WTC11 (cell line): Measurements from ENCODE around the gene CTCFL. TPM values are rescaled to one million over a fixed set of nuclear protein-coding genes. Genes with fewer than 3 reads are reported as not detected.

Experiments used
- ATAC-seq: fragments of 200-7000 bp; cut with Tn5 transposase; 2 replicates; pipeline ENCODE4 v1.10.0; 2021; ENCODE audit warnings: mild to moderate bottlenecking, moderate library complexity
- CTCF ChIA-PET: fragments of 300-600 bp; sonication (Branson Sonifier 250); formaldehyde crosslinking; loops from one replicate; lab custom pipeline; 2021; ENCODE audit warnings: antibody characterized with exemption; lab: Charles Lee
- POLR2A ChIA-PET: fragments of 350-600 bp; sonication (Branson Sonifier 250); formaldehyde crosslinking; loops from one replicate; lab custom pipeline; 2021; ENCODE audit warnings: antibody characterized with exemption; lab: Charles Lee
- DNase-seq: peaks from one replicate; pipeline ENCODE4 v3.0.0; 2021; ENCODE audit warnings: low spot score
- H3K27ac Mint-ChIP-seq: 2 replicates; pipeline ENCODE4 v1.8.0; 2021; ENCODE audit warnings: mixed read lengths
- H3K27me3 Mint-ChIP-seq: 2 replicates; pipeline ENCODE4 v1.8.0; 2021; ENCODE audit warnings: low read depth, mild to moderate bottlenecking, moderate library complexity, mixed read lengths
- H3K36me3 Mint-ChIP-seq: 2 replicates; pipeline ENCODE4 v1.8.0; 2021; ENCODE audit warnings: mixed read lengths
- H3K4me1 Mint-ChIP-seq: 2 replicates; pipeline ENCODE4 v1.8.0; 2022; ENCODE audit warnings: mixed read lengths
- H3K4me3 Mint-ChIP-seq: 2 replicates; pipeline ENCODE4 v1.8.0; 2021; ENCODE audit warnings: mild to moderate bottlenecking, moderate library complexity, mixed read lengths
- H3K9me3 Mint-ChIP-seq: 2 replicates; pipeline ENCODE4 v1.8.0; 2021; ENCODE audit warnings: mixed read lengths
- CREB1 ChIP-seq: sonication (generic); formaldehyde crosslinking; IDR thresholded peaks from 2 replicates; pipeline ENCODE4 v1.8.0; 2023; ENCODE audit warnings: mild to moderate bottlenecking, missing genetic modification reagents
- ETV6 ChIP-seq: sonication (generic); formaldehyde crosslinking; IDR thresholded peaks from 2 replicates; pipeline ENCODE4 v1.8.1; 2022; ENCODE audit warnings: mild to moderate bottlenecking, missing genetic modification reagents
- FOXK1 ChIP-seq: sonication (generic); formaldehyde crosslinking; IDR thresholded peaks from 2 replicates; pipeline ENCODE4 v1.8.0; 2022; ENCODE audit warnings: mild to moderate bottlenecking, moderate library complexity, missing genetic modification reagents
- GTF2I ChIP-seq: fragments of 250-450 bp; sonication (Bioruptor Pico); conservative IDR thresholded peaks from 2 replicates; pipeline ENCODE4 v1.4.0; 2021; ENCODE audit warnings: mild to moderate bottlenecking
- IRF2 ChIP-seq: sonication (generic); formaldehyde crosslinking; IDR thresholded peaks from 2 replicates; pipeline ENCODE4 v1.8.0; 2022; ENCODE audit warnings: low read depth, missing genetic modification reagents, borderline replicate concordance
- JAZF1 ChIP-seq: fragments of 250-450 bp; sonication (Bioruptor Pico); IDR thresholded peaks from 2 replicates; pipeline ENCODE4 v1.9.0; 2021; ENCODE audit warnings: moderate library complexity, mild to moderate bottlenecking, inconsistent platforms
- MXD4 ChIP-seq: fragments of 250-450 bp; sonication (Bioruptor Pico); IDR thresholded peaks from 2 replicates; pipeline ENCODE4 v1.8.0; 2021; ENCODE audit warnings: mild to moderate bottlenecking, moderate library complexity, borderline replicate concordance
- MYBL2 ChIP-seq: sonication (generic); formaldehyde crosslinking; IDR thresholded peaks from 2 replicates; pipeline ENCODE4 v1.8.1; 2023; ENCODE audit warnings: mild to moderate bottlenecking, moderate library complexity, missing genetic modification reagents
- OVOL2 ChIP-seq: fragments of 250-450 bp; sonication (Bioruptor Pico); IDR thresholded peaks from 2 replicates; pipeline ENCODE4 v1.9.0; 2021; ENCODE audit warnings: mild to moderate bottlenecking, borderline replicate concordance
- SOX15 ChIP-seq: fragments of 250-450 bp; sonication (Bioruptor Pico); IDR thresholded peaks from 2 replicates; pipeline ENCODE4 v1.9.0; 2021; ENCODE audit warnings: mild to moderate bottlenecking
- ZBTB21 ChIP-seq: sonication (generic); formaldehyde crosslinking; IDR thresholded peaks from 2 replicates; pipeline ENCODE4 v1.8.1; 2023; ENCODE audit warnings: mild to moderate bottlenecking, missing genetic modification reagents, borderline replicate concordance
- ZNF219 ChIP-seq: sonication (generic); formaldehyde crosslinking; IDR thresholded peaks from 2 replicates; pipeline ENCODE4 v1.8.0; 2023; ENCODE audit warnings: missing genetic modification reagents, mild to moderate bottlenecking, borderline replicate concordance
- ZNF416 ChIP-seq: fragments of 250-450 bp; sonication (Bioruptor Pico); IDR thresholded peaks from 2 replicates; pipeline ENCODE4 v1.9.0; 2021; ENCODE audit warnings: mild to moderate bottlenecking, inconsistent platforms
- ZNF671 ChIP-seq: fragments of 250-450 bp; sonication (Bioruptor Pico); IDR thresholded peaks from 2 replicates; pipeline ENCODE4 v1.8.0; 2021; ENCODE audit warnings: mild to moderate bottlenecking
- total RNA-seq: library from RNA; stranded (reverse); gene quantifications from 3 replicates; pipeline ENCODE4 v1.2.3, GENCODE V29; 2021
- TF ChIP-seq, protein P1 (sequence below): fragments of 250-450 bp; sonication (Bioruptor Pico); IDR thresholded peaks from 2 replicates; pipeline ENCODE4 v1.9.0; 2021; ENCODE audit warnings: mild to moderate bottlenecking, borderline replicate concordance
- TF ChIP-seq, protein P2 (sequence below): sonication (generic); formaldehyde crosslinking; IDR thresholded peaks from 2 replicates; pipeline ENCODE4 v1.8.1; 2022; ENCODE audit warnings: missing genetic modification reagents, borderline replicate concordance

Gene CTCFL
- total RNA-seq, 1 experiment from 2014 or later: 0.70 TPM

- CTCF ChIA-PET: interaction anchor here (3.5 kb wide), 1 partner anchor 22 kb away, joined by 13 read pairs; no protein-coding TSS in a partner anchor
- POLR2A ChIA-PET: interaction anchor here (0.6 kb wide), 1 partner anchor 805 kb away, joined by 5 read pairs; no protein-coding TSS in a partner anchor
- Mint-ChIP-seq H3K27ac (no peak overlapping the region), H3K4me1 (peaks cover 32% of the 10 kb centered on the region), H3K9me3 (no peaks in the 10 kb centered on the region), H3K4me3 (no peak overlapping the region), H3K27me3 (peaks cover 5% of the 10 kb centered on the region; the same call in 1 of the 2 replicates), H3K36me3 (no peaks in the 10 kb centered on the region)
- ATAC-seq (no peak), DNase-seq (peak; percentile 23)
- TF ChIP-seq MXD4 (no peak), OVOL2 (CRISPR knock-in tag) (no peak), MYBL2 (no peak), GTF2I (CRISPR knock-in tag) (no peak), SOX15 (CRISPR knock-in tag) (no peak), IRF2 (CRISPR knock-in tag) (no peak), ZNF416 (CRISPR knock-in tag) (no peak), FOXK1 (CRISPR knock-in tag) (no peak), JAZF1 (no peak)
- TF ChIP-seq, protein P1, sequence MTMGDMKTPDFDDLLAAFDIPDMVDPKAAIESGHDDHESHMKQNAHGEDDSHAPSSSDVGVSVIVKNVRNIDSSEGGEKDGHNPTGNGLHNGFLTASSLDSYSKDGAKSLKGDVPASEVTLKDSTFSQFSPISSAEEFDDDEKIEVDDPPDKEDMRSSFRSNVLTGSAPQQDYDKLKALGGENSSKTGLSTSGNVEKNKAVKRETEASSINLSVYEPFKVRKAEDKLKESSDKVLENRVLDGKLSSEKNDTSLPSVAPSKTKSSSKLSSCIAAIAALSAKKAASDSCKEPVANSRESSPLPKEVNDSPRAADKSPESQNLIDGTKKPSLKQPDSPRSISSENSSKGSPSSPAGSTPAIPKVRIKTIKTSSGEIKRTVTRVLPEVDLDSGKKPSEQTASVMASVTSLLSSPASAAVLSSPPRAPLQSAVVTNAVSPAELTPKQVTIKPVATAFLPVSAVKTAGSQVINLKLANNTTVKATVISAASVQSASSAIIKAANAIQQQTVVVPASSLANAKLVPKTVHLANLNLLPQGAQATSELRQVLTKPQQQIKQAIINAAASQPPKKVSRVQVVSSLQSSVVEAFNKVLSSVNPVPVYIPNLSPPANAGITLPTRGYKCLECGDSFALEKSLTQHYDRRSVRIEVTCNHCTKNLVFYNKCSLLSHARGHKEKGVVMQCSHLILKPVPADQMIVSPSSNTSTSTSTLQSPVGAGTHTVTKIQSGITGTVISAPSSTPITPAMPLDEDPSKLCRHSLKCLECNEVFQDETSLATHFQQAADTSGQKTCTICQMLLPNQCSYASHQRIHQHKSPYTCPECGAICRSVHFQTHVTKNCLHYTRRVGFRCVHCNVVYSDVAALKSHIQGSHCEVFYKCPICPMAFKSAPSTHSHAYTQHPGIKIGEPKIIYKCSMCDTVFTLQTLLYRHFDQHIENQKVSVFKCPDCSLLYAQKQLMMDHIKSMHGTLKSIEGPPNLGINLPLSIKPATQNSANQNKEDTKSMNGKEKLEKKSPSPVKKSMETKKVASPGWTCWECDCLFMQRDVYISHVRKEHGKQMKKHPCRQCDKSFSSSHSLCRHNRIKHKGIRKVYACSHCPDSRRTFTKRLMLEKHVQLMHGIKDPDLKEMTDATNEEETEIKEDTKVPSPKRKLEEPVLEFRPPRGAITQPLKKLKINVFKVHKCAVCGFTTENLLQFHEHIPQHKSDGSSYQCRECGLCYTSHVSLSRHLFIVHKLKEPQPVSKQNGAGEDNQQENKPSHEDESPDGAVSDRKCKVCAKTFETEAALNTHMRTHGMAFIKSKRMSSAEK (CRISPR knock-in tag): no peak
These were observed 48.1 kb downstream of the CTCFL start for GRCh38 chr20:57476641-57477461.

GRCh38 chr20:57476084-57476526 lies 48.8 kb downstream of the CTCFL start:
- DNase-seq: peak; percentile 7
- no peak overlapping the region for H3K27ac Mint-ChIP-seq
- CTCF ChIA-PET: interaction anchor here (3.5 kb wide), 1 partner anchor 23 kb away, joined by 13 read pairs; no protein-coding TSS in a partner anchor

GRCh38 chr20:57475388-57476083 lies 49.4 kb downstream of the CTCFL start:
- Mint-ChIP-seq H3K27me3 (peaks cover 8% of the 10 kb centered on the region), H3K9me3 (no peaks in the 10 kb centered on the region), H3K4me3 (no peak overlapping the region), H3K36me3 (no peaks in the 10 kb centered on the region), H3K4me1 (peaks cover 26% of the 10 kb centered on the region)
- peak; percentile 1 for DNase-seq
- POLR2A ChIA-PET: no interaction called here
- TF ChIP-seq ZBTB21 (CRISPR knock-in tag) (no peak), MXD4 (no peak), ZNF219 (CRISPR knock-in tag) (no peak), ETV6 (no peak)
- TF ChIP-seq, protein P1 (CRISPR knock-in tag): no peak
- TF ChIP-seq, all 79 proteins: peak for 0
- CTCF ChIA-PET: no interaction called here
- ATAC-seq: no peak
- no peak overlapping the region for H3K27ac Mint-ChIP-seq

More at GRCh38 chr20:57476084-57476526, 48.8 kb downstream of the CTCFL start:
- H3K27me3 Mint-ChIP-seq: peaks cover 5% of the 10 kb centered on the region; the same call in 1 of the 2 replicates
- POLR2A ChIA-PET: interaction anchor here (0.6 kb wide), 1 partner anchor 804 kb away, joined by 5 read pairs; no protein-coding TSS in a partner anchor
- H3K4me1 Mint-ChIP-seq: peaks cover 26% of the 10 kb centered on the region
- H3K4me3 Mint-ChIP-seq: no peak overlapping the region
- TF ChIP-seq, protein P2, sequence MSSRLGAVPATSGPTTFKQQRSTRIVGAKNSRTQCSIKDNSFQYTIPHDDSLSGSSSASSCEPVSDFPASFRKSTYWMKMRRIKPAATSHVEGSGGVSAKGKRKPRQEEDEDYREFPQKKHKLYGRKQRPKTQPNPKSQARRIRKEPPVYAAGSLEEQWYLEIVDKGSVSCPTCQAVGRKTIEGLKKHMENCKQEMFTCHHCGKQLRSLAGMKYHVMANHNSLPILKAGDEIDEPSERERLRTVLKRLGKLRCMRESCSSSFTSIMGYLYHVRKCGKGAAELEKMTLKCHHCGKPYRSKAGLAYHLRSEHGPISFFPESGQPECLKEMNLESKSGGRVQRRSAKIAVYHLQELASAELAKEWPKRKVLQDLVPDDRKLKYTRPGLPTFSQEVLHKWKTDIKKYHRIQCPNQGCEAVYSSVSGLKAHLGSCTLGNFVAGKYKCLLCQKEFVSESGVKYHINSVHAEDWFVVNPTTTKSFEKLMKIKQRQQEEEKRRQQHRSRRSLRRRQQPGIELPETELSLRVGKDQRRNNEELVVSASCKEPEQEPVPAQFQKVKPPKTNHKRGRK: no peak
- no peak for TF ChIP-seq CREB1 (CRISPR knock-in tag)
- TF ChIP-seq ZNF671 (CRISPR knock-in tag): no peak
- H3K9me3 Mint-ChIP-seq: no peaks in the 10 kb centered on the region
- H3K36me3 Mint-ChIP-seq: no peaks in the 10 kb centered on the region
- no peak for ATAC-seq
